ENCODE results near the gene SH3PXD2A. TPM values are rescaled to one million over a fixed set of nuclear protein-coding genes. Genes with fewer than 3 reads are reported as not detected.
"Not testable (repeated sequence)": the region's sequence is repeated elsewhere in the genome, so short reads cannot be mapped to it uniquely, and the experiment has no call there.

Gene SH3PXD2A
- total and polyA plus RNA-seq, 9 of the 15 experiments (the other 6 are each of a cell fraction or from before 2014, with no cell fraction given) = 0.41 to 9.3 (median 2.5) TPM

GRCh38 chr10:103845972-103846371, 9.4 kb downstream of the SH3PXD2A start (continued):
- TF ChIP-seq BHLHE40 (IDR thresholded peaks at IDR 0.05; ENCODE audit: low read length) (no peak), MYC (IDR thresholded peaks at IDR 0.05; ENCODE audit: low read depth, low read length) (no peak), MYC (CRISPR knock-in tag; IDR thresholded peaks at IDR 0.05; ENCODE audit: borderline replicate concordance, low read depth) (no peak), FOXJ2 (tag; IDR thresholded peaks at IDR 0.05) (no peak), NFIX (CRISPR knock-in tag; IDR thresholded peaks at IDR 0.05; ENCODE audit: low read depth) (no peak)

- H3K79me2 ChIP-seq (ENCODE audit: control insufficient read depth, insufficient read depth, low read length); H3K27ac ChIP-seq (ENCODE audit: extremely low read depth, low read depth, low read length); intact Hi-C loops (cut with micrococcal nuclease); H4K20me1 ChIP-seq (replicated peaks; ENCODE audit: control insufficient read depth, insufficient read depth, low read length); DNase-seq (ENCODE audit: extremely low read depth in 1 of 4, low spot score in 3 of 4); H3K9me3 ChIP-seq (replicated peaks; ENCODE audit: control insufficient read depth, insufficient read depth, low read depth, low read length); H3K36me3 ChIP-seq (ENCODE audit: control insufficient read depth, insufficient read depth, low read length); H3K4me2 ChIP-seq (ENCODE audit: insufficient read depth, low read length); H3K9me1 ChIP-seq (ENCODE audit: control insufficient read depth, insufficient read depth, low read length); BruUV-seq (replicated peaks); H2AFZ ChIP-seq (ENCODE audit: low read depth, low read length); FAIRE-seq; ATAC-seq; H3K4me1 ChIP-seq (replicated peaks in 1 of 2; ENCODE audit: control insufficient read depth in 2 of 2, insufficient read depth in 2 of 2, low read length in 2 of 2); H3K9ac ChIP-seq (ENCODE audit: insufficient read depth in 1 of 2, low read depth in 2 of 2, low read length in 2 of 2); H3K4me3 ChIP-seq; POLR2A ChIA-PET: not testable (repeated sequence)
- 0% methylated on average over 1 of the region's 3 CpGs for WGBS (ENCODE audit: insufficient coverage, low coverage, missing lambda C conversion rate)
- H3K27me3 ChIP-seq (ENCODE audit: control insufficient read depth in 2 of 2, insufficient read depth in 2 of 2, low read length in 2 of 2) = peaks cover 5 to 45% of the 10 kb centered on the region in 2 experiments
- CTCF ChIA-PET (ENCODE audit: low intra/inter-chr PET ratio) = interaction anchor here (0.6 kb wide), 1 partner anchor 103 kb away, joined by 3 read pairs; no protein-coding TSS in a partner anchor
- in situ Hi-C loops (cut with MboI) = loop anchor here (5.0 kb wide), 1 partner anchor 123 kb away; no protein-coding TSS in a partner anchor
Observed at GRCh38 chr10:103845346-103845745, 10.0 kb downstream of the SH3PXD2A start.

Data from K562 (cell line).